Fibroblast of mammary gland (primary cell): ENCODE measurements around the gene TAP2.

Source experiments
- DNase-seq: peaks from one replicate; pipeline ENCODE4 v3.0.0-alpha.2; 2010; ENCODE audit warnings: low read depth
- H3K4me3 ChIP-seq: 2 replicates; pipeline ENCODE4 v1.5.1; 2011; ENCODE audit warnings: low read depth, mild to moderate bottlenecking, low read length, moderate library complexity; ENCODE audit not compliant: control insufficient read depth
- CTCF ChIP-seq: conservative IDR thresholded peaks from 2 replicates; pipeline ENCODE4 v1.5.1; 2011; ENCODE audit warnings: low read depth, low read length, inconsistent platforms; ENCODE audit not compliant: control insufficient read depth, insufficient read depth

Gene TAP2

GRCh38 chr6:32792901-32793435 is 45.6 kb downstream of the TAP2 start:
- TF ChIP-seq CTCF = no peak
- no peak for DNase-seq
- no peak overlapping the region for H3K4me3 ChIP-seq

GRCh38 chr6:32790306-32790705 is 48.2 kb downstream of the TAP2 start:
- no peak for DNase-seq
- no peak overlapping the region for H3K4me3 ChIP-seq
- TF ChIP-seq CTCF = no peak
